Stimulated activated CD8-positive, alpha-beta memory T cell treated with anti-CD3 and anti-CD28 coated beads, Interleukin-4, amount 100 ng/mL, for 48 hours (primary cell): ENCODE data around the gene HLF.
"Not testable (repeated sequence)": the region's sequence is repeated elsewhere in the genome, so short reads cannot be mapped to it uniquely, and the experiment has no call there.

Experiments used
- DNase-seq: peaks from one replicate; pipeline ENCODE4 v3.0.0-alpha.2; 2020

Gene HLF

GRCh38 chr17:55314061-55314783 lies 49.5 kb downstream of the HLF start:
- DNase-seq = no peak

- no peak for DNase-seq
Measured at GRCh38 chr17:55314784-55315491, 50.2 kb downstream of the HLF start.

GRCh38 chr17:55316499-55316898 lies 51.7 kb downstream of the HLF start:
- no peak for DNase-seq

- DNase-seq = no peak
Measured at GRCh38 chr17:55317284-55317683, 52.5 kb downstream of the HLF start.

GRCh38 chr17:55318081-55318480 lies 53.3 kb downstream of the HLF start:
- DNase-seq = no peak

GRCh38 chr17:55318715-55319487 lies 54.1 kb downstream of the HLF start:
- DNase-seq = no peak

- DNase-seq = no peak
Measured at GRCh38 chr17:55319933-55320593, 55.3 kb downstream of the HLF start.

- no peak for DNase-seq
Measured at GRCh38 chr17:55320594-55321426, 56.0 kb downstream of the HLF start.

- DNase-seq = no peak
Measured at GRCh38 chr17:55321427-55322060, 56.8 kb downstream of the HLF start.

- no peak for DNase-seq
Measured at GRCh38 chr17:55322453-55322985, 57.8 kb downstream of the HLF start.

GRCh38 chr17:55323518-55324295 lies 58.9 kb downstream of the HLF start:
- DNase-seq = no peak

GRCh38 chr17:55324296-55324978 lies 59.7 kb downstream of the HLF start:
- no peak for DNase-seq

- no peak for DNase-seq
Measured at GRCh38 chr17:55325406-55325805, 60.6 kb downstream of the HLF start.

- DNase-seq = no peak
Measured at GRCh38 chr17:55326030-55326429, 61.3 kb downstream of the HLF start.

- DNase-seq = no peak
Measured at GRCh38 chr17:55327225-55328088, 62.7 kb downstream of the HLF start.

GRCh38 chr17:55328514-55328913 lies 63.8 kb downstream of the HLF start:
- not testable (repeated sequence) for DNase-seq

GRCh38 chr17:55330344-55330933 lies 65.7 kb downstream of the HLF start:
- DNase-seq = no peak

GRCh38 chr17:55332296-55333041 lies 67.7 kb downstream of the HLF start:
- DNase-seq = no peak
